GM20000 (cell line): ENCODE results near the gene CAMKMT.

ENCODE experiments used
- DNase-seq: peaks from one replicate; pipeline ENCODE4 v3.0.0; 2012; ENCODE audit warnings: low spot score
- TF ChIP-seq, protein P1 (sequence below): IDR thresholded peaks from 2 replicates; pipeline ENCODE4 v1.5.1; 2012; ENCODE audit warnings: mild to moderate bottlenecking, control low read depth; ENCODE audit errors: extremely low read depth, missing control alignments

The CAMKMT gene

DNA sequence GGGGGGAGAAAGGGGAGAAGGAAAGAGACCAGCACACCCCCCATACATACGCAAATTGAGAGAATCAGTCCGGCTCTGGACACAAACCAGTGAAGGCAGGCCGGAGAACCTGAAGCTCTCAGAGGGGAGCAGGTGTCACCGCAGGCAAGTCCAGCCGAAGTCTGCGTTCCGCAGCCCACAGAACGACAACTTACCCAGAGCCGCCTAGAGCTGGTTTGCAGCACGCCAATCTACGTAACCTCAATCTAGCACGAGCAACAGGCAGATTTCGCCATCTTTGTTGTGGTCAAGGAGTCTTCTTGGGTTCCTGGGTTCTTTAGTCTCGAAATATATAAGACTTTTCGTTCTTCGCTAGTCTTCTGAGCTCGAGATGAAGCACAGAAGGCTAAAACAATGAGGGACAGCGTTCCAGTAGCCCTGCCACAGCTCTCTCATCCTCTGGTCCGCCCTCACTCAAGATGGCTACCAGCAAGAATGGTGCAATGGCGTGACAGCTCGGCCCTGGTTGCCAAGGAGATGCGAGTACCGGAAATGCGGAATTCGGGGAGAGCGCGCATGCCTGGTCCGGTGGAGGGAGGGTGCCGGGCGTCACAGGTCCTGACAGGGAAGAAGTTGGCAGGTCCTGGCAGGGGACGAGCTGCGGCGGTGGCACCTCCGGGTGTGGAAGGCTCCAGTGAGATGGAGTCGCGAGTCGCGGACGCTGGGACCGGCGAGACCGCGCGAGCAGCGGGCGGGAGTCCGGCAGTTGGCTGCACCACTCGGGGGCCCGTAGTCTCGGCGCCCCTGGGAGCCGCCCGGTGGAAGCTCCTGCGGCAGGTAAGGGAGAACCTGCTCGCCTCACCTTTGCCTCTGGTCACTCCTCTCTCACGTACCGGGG, at the start of gene CAMKMT, which contains the start of gene PREPL:
Gene CAMKMT (plus strand): TSS at position 618 of the 877 bp plus-strand sequence.
Gene PREPL (minus strand): TSS at position 165 of the 877 bp plus-strand sequence. CDS start 15,152 bp downstream, outside the sequence.
- TF ChIP-seq, protein P1, sequence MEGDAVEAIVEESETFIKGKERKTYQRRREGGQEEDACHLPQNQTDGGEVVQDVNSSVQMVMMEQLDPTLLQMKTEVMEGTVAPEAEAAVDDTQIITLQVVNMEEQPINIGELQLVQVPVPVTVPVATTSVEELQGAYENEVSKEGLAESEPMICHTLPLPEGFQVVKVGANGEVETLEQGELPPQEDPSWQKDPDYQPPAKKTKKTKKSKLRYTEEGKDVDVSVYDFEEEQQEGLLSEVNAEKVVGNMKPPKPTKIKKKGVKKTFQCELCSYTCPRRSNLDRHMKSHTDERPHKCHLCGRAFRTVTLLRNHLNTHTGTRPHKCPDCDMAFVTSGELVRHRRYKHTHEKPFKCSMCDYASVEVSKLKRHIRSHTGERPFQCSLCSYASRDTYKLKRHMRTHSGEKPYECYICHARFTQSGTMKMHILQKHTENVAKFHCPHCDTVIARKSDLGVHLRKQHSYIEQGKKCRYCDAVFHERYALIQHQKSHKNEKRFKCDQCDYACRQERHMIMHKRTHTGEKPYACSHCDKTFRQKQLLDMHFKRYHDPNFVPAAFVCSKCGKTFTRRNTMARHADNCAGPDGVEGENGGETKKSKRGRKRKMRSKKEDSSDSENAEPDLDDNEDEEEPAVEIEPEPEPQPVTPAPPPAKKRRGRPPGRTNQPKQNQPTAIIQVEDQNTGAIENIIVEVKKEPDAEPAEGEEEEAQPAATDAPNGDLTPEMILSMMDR: no peak
- DNase-seq: peak; percentile 95

DNA sequence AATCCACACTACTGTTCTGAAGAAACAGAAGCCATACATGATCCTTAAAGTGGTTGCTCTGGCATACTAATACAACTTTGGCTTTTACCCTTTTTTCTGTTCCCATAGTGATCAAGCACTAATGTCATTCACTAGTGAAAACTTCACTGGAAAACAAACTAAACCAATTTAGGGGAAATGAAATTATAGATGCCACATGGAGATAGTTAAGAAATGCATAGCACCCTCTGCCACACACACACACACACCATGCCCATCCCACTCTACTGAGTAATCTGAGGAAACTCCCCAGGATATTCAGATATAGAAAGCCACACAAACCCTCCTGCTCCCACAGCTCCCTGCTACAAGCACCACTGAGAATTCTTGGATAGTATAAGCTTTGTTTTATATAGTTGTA, 47.4 kb upstream of the CAMKMT start:
- TF ChIP-seq, protein P1: no peak
- DNase-seq: no peak

DNA sequence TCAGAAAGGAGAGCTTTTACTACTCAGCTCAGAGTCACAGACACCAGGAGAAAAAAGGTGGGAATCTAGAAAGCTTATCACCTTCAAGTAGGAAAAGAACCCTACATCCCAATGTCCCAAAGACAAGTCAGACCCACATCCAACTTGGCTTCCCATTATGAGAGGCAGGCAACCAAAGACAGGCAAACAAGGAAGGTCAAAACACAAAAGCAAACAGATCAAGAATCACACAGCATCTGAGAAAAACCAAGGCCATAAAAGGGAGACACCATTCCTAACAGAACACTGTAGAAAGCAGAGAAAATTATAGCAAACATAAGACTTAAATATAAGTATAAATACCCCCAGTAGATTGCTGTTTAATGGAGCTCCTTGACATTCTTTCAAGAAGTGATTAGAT, 45.8 kb upstream of the CAMKMT start:
- DNase-seq: no peak

DNA sequence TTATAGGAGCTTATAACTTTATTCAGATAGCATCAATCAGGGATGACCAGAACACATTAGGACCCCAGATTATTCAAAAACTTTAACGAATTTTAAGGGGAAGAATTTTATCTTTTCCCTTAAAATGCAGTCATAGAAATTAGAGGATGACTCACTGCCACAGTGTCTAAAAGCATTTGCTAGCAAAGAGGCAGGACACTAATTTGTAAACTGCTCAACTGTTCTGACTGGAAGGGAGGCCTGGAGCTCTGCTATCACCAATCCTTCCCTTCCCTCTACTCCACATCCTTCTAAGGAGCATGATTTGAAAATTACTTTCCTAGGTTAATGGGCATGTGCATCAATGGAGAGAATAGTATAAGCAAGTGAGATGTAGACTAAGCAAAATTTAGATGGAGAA, 40.9 kb upstream of the CAMKMT start:
- DNase-seq: no peak

More for the DNA sequence above, 45.8 kb upstream of the CAMKMT start:
- TF ChIP-seq, protein P1: no peak

DNA sequence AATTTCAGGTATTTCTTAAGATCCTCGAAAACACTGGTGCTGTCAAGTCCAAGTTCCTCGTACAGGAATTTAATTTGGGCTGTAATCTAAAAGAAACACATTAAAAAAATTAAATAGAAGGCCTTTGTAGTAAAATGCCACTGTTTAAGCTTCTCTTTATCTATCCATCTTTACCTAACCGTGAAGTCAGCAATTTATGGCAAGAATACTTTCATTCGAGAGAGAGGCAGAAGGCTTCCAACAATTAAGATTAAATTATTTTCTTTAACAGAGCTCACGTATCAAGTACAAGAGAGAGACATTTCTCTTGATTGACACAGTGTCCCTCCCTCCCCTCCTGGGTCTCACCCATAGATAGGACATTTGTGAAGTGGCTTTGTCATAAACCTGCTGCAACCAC, 40.4 kb upstream of the CAMKMT start:
- TF ChIP-seq, protein P1: no peak
- no peak for DNase-seq

More for the DNA sequence above, 40.9 kb upstream of the CAMKMT start:
- TF ChIP-seq, protein P1: no peak

DNA sequence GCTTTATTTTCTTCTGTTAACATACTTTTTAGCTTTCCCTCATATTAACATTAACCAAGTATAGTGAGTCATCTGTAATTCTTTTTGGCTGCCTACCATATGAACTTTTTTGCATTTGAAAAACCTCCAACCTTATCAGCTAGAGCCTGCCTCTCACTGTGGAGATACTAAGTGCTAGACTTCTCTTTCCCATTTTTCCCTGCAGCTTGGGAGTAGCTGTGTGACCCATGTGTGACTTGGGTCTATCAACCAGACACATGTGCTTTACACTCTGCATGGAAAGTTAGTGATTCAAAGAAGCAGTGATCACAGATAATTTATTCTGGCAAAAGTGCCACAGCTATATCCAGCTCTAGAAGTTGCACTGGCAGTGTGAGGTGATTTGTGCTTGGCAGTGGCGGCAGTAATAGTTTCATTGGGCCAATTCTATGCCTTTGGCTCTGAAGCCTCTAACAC, 36.7 kb upstream of the CAMKMT start:
- TF ChIP-seq, protein P1: no peak
- DNase-seq: no peak

DNA sequence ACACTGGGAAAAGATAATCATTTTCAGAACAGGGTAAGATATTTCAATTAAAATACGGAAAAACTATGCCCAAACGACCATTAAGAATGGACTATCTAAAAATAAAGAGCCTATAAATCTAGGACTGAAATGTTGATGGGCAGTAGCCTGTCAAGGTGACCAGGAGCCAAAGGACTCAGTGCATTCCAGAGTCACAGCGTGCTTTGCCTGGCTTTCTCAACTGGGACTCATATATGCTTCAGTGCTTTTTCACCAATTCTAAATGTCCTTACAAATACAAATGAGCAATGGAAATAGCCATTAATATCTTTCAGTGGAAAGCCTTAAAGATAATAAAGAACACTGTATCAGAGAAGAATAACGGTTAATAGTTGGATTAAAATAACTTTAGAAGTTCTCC, 35.9 kb upstream of the CAMKMT start:
- TF ChIP-seq, protein P1: no peak
- DNase-seq: no peak
